NCI-H1092 treated with DMSO at 0.1 percent for 48 hours (cell line): Measurements from ENCODE around the gene PRXL2B.

ENCODE experiments used
- DNase-seq: peaks from one replicate; lab custom pipeline; 2025; lab: John Stamatoyannopoulos, UW

PRXL2B gene

GRCh38 chr1:2598329-2598931 is 11.9 kb downstream of the PRXL2B start:
- DNase-seq, result no peak

- no peak for DNase-seq
Observed at GRCh38 chr1:2601721-2602303, 15.2 kb downstream of the PRXL2B start.

GRCh38 chr1:2602311-2602835 is 15.8 kb downstream of the PRXL2B start:
- DNase-seq, result no peak

GRCh38 chr1:2602866-2603520 is 16.4 kb downstream of the PRXL2B start:
- no peak for DNase-seq

- DNase-seq, result no peak
Observed at GRCh38 chr1:2603521-2604155, 17.1 kb downstream of the PRXL2B start.

- DNase-seq, result no peak
Observed at GRCh38 chr1:2604156-2604843, 17.7 kb downstream of the PRXL2B start.

- DNase-seq, result no peak
Observed at GRCh38 chr1:2604844-2605508, 18.4 kb downstream of the PRXL2B start.

- DNase-seq, result no peak
Observed at GRCh38 chr1:2605509-2606395, 19.2 kb downstream of the PRXL2B start.

GRCh38 chr1:2606396-2606880 is 19.9 kb downstream of the PRXL2B start:
- no peak for DNase-seq

GRCh38 chr1:2606881-2607621 is 20.5 kb downstream of the PRXL2B start:
- DNase-seq, result no peak

- no peak for DNase-seq
Observed at GRCh38 chr1:2607641-2608091, 21.1 kb downstream of the PRXL2B start.

- DNase-seq, result no peak
Observed at GRCh38 chr1:2609319-2610035, 22.9 kb downstream of the PRXL2B start.

- DNase-seq, result no peak
Observed at GRCh38 chr1:2610036-2610959, 23.7 kb downstream of the PRXL2B start.

- DNase-seq, result peak; percentile 29
Observed at GRCh38 chr1:2611031-2611501, 24.5 kb downstream of the PRXL2B start.

- no peak for DNase-seq
Observed at GRCh38 chr1:2611621-2612437, 25.3 kb downstream of the PRXL2B start.

GRCh38 chr1:2612591-2613365 is 26.2 kb downstream of the PRXL2B start:
- no peak for DNase-seq
